ENCODE results near the gene TRIM32.

Gene TRIM32

GRCh38 chr9:116712781-116713180 lies 25.7 kb downstream of the TRIM32 start:
- H3K79me2 ChIP-seq (ENCODE audit: insufficient read depth, low read depth) = no peaks in the 10 kb centered on the region
- no peak overlapping the region for H3K27ac ChIP-seq
- H3K36me3 ChIP-seq (ENCODE audit: insufficient read depth) = no peaks in the 10 kb centered on the region
- no peaks in the 10 kb centered on the region for H4K20me1 ChIP-seq (ENCODE audit: insufficient read depth)
- no peak overlapping the region for H3K9ac ChIP-seq
- no peaks in the 10 kb centered on the region for H3K4me1 ChIP-seq (ENCODE audit: low read depth, poor library complexity, severe bottlenecking)
- H2AFZ ChIP-seq (ENCODE audit: low read depth) = no peak overlapping the region
- no peak for TF ChIP-seq CTCF (conservative IDR thresholded peaks at IDR 0.05; ENCODE audit: low read depth, low read length)
- H3K4me2 ChIP-seq = no peak overlapping the region
- H3K27me3 ChIP-seq (ENCODE audit: insufficient read depth, low read depth) = no peaks in the 10 kb centered on the region
- no peak overlapping the region for H3K4me3 ChIP-seq (IDR thresholded peaks at IDR 0.05; ENCODE audit: insufficient read depth, low read depth, low read length)

GRCh38 chr9:116713271-116713670 lies 26.2 kb downstream of the TRIM32 start:
- H3K4me2 ChIP-seq = no peak overlapping the region
- H4K20me1 ChIP-seq (ENCODE audit: insufficient read depth) = no peaks in the 10 kb centered on the region
- no peaks in the 10 kb centered on the region for H3K79me2 ChIP-seq (ENCODE audit: insufficient read depth, low read depth)
- H3K9ac ChIP-seq = no peak overlapping the region
- no peaks in the 10 kb centered on the region for H3K36me3 ChIP-seq (ENCODE audit: insufficient read depth)
- H3K4me1 ChIP-seq (ENCODE audit: low read depth, poor library complexity, severe bottlenecking) = no peaks in the 10 kb centered on the region
- TF ChIP-seq CTCF (conservative IDR thresholded peaks at IDR 0.05; ENCODE audit: low read depth, low read length) = no peak
- H3K4me3 ChIP-seq (IDR thresholded peaks at IDR 0.05; ENCODE audit: insufficient read depth, low read depth, low read length) = no peak overlapping the region
- no peak overlapping the region for H2AFZ ChIP-seq (ENCODE audit: low read depth)
- H3K27ac ChIP-seq = no peak overlapping the region
- H3K27me3 ChIP-seq (ENCODE audit: insufficient read depth, low read depth) = no peaks in the 10 kb centered on the region

- no peak overlapping the region for H2AFZ ChIP-seq (ENCODE audit: low read depth)
- no peak overlapping the region for H3K9ac ChIP-seq
- no peak overlapping the region for H3K4me3 ChIP-seq (IDR thresholded peaks at IDR 0.05; ENCODE audit: insufficient read depth, low read depth, low read length)
- no peaks in the 10 kb centered on the region for H3K79me2 ChIP-seq (ENCODE audit: insufficient read depth, low read depth)
- no peaks in the 10 kb centered on the region for H3K36me3 ChIP-seq (ENCODE audit: insufficient read depth)
- H3K4me1 ChIP-seq (ENCODE audit: low read depth, poor library complexity, severe bottlenecking) = no peaks in the 10 kb centered on the region
- H4K20me1 ChIP-seq (ENCODE audit: insufficient read depth) = no peaks in the 10 kb centered on the region
- no peak for TF ChIP-seq CTCF (conservative IDR thresholded peaks at IDR 0.05; ENCODE audit: low read depth, low read length)
- no peak overlapping the region for H3K27ac ChIP-seq
- H3K27me3 ChIP-seq (ENCODE audit: insufficient read depth, low read depth) = no peaks in the 10 kb centered on the region
- no peak overlapping the region for H3K4me2 ChIP-seq
Observed at GRCh38 chr9:116715751-116716150, 28.6 kb downstream of the TRIM32 start.

GRCh38 chr9:116716438-116716837 lies 29.3 kb downstream of the TRIM32 start:
- Histone ChIP-seq H3K4me2 (no peak overlapping the region), H3K9ac (no peak overlapping the region), H3K27me3 (ENCODE audit: insufficient read depth, low read depth) (no peaks in the 10 kb centered on the region)

More at GRCh38 chr9:116716438-116716837, 29.3 kb downstream of the TRIM32 start:
- H3K4me3 ChIP-seq (IDR thresholded peaks at IDR 0.05; ENCODE audit: insufficient read depth, low read depth, low read length) = no peak overlapping the region
- H4K20me1 ChIP-seq (ENCODE audit: insufficient read depth) = no peaks in the 10 kb centered on the region
- H3K4me1 ChIP-seq (ENCODE audit: low read depth, poor library complexity, severe bottlenecking) = no peaks in the 10 kb centered on the region
- no peaks in the 10 kb centered on the region for H3K36me3 ChIP-seq (ENCODE audit: insufficient read depth)
- no peaks in the 10 kb centered on the region for H3K79me2 ChIP-seq (ENCODE audit: insufficient read depth, low read depth)
- H2AFZ ChIP-seq (ENCODE audit: low read depth) = no peak overlapping the region
- H3K27ac ChIP-seq = no peak overlapping the region
- TF ChIP-seq CTCF (conservative IDR thresholded peaks at IDR 0.05; ENCODE audit: low read depth, low read length) = no peak

All from KMS-11 (cell line).